BE2C (cell line): ENCODE data around the gene SEMA3B.

Source experiments
- DNase-seq: peaks from one replicate; pipeline ENCODE4 v3.0.0-alpha.2; 2020
- H3K27me3 ChIP-seq: fragments of 250-450 bp; sonication (Bioruptor Pico); 2 replicates; pipeline ENCODE4 v1.5.1; 2020; ENCODE audit warnings: mild to moderate bottlenecking
- H3K36me3 ChIP-seq: fragments of 250-450 bp; sonication (Bioruptor Pico); 2 replicates; pipeline ENCODE4 v1.5.1; 2020; ENCODE audit warnings: mild to moderate bottlenecking
- H3K4me1 ChIP-seq: fragments of 250-450 bp; sonication (Bioruptor Pico); 2 replicates; pipeline ENCODE4 v1.5.1; 2020
- H3K4me3 ChIP-seq: 2 replicates; pipeline ENCODE4 v1.5.1; 2011; ENCODE audit warnings: low read depth, low read length
- H3K9me3 ChIP-seq: fragments of 250-450 bp; sonication (Bioruptor Pico); 2 replicates; pipeline ENCODE4 v1.5.1; 2020
- CTCF ChIP-seq: IDR thresholded peaks from 2 replicates; pipeline ENCODE4 v1.5.1; 2012; ENCODE audit warnings: mild to moderate bottlenecking, low read depth, low read length

SEMA3B gene

GRCh38 chr3:50293079-50293801, 24.3 kb downstream of the SEMA3B start:
- Histone ChIP-seq H3K9me3 (no peaks in the 10 kb centered on the region), H3K4me3 (no peak overlapping the region), H3K27me3 (no peaks in the 10 kb centered on the region), H3K36me3 (peaks cover 19% of the 10 kb centered on the region), H3K4me1 (no peaks in the 10 kb centered on the region)
- TF ChIP-seq CTCF: no peak
- no peak for DNase-seq

GRCh38 chr3:50294089-50294488, 25.1 kb downstream of the SEMA3B start:
- DNase-seq: no peak
- Histone ChIP-seq H3K4me3 (no peak overlapping the region), H3K36me3 (peaks cover 13% of the 10 kb centered on the region), H3K27me3 (no peaks in the 10 kb centered on the region), H3K4me1 (no peaks in the 10 kb centered on the region), H3K9me3 (no peaks in the 10 kb centered on the region)
- no peak for TF ChIP-seq CTCF

GRCh38 chr3:50294492-50295403, 25.8 kb downstream of the SEMA3B start:
- no peak for TF ChIP-seq CTCF
- H3K36me3 ChIP-seq: peaks cover 8% of the 10 kb centered on the region
- H3K4me3 ChIP-seq: no peak overlapping the region
- H3K27me3 ChIP-seq: no peaks in the 10 kb centered on the region
- no peaks in the 10 kb centered on the region; the same call in 1 of the 2 replicates for H3K4me1 ChIP-seq
- DNase-seq: no peak
- H3K9me3 ChIP-seq: no peaks in the 10 kb centered on the region

GRCh38 chr3:50295553-50296431, 26.8 kb downstream of the SEMA3B start:
- H3K27me3 ChIP-seq: no peaks in the 10 kb centered on the region
- TF ChIP-seq CTCF: no peak
- H3K36me3 ChIP-seq: no peaks in the 10 kb centered on the region
- no peaks in the 10 kb centered on the region; the same call in 1 of the 2 replicates for H3K4me1 ChIP-seq
- no peak overlapping the region for H3K4me3 ChIP-seq
- DNase-seq: no peak
- H3K9me3 ChIP-seq: no peaks in the 10 kb centered on the region

- H3K4me1 ChIP-seq: no peaks in the 10 kb centered on the region; the same call in 1 of the 2 replicates
- H3K9me3 ChIP-seq: no peaks in the 10 kb centered on the region
- no peaks in the 10 kb centered on the region for H3K27me3 ChIP-seq
- no peaks in the 10 kb centered on the region for H3K36me3 ChIP-seq
- no peak for DNase-seq
- TF ChIP-seq CTCF: no peak
- H3K4me3 ChIP-seq: no peak overlapping the region
Measured at GRCh38 chr3:50296721-50297383, 27.9 kb downstream of the SEMA3B start.
